A549 (cell line): ENCODE data around the gene CACNA1F. TPM values are rescaled to one million over a fixed set of nuclear protein-coding genes. Genes with fewer than 3 reads are reported as not detected.
A peak's percentile ranks its signal among the peaks of the same experiment; 100 is the strongest.

Source experiments
- ATAC-seq, 2 experiments: fragments of 200-7000 bp in 1 of 2; fragments of >200 bp in 1 of 2; cut with Nextera tagmentation in 1 of 2; cut with Tn5 transposase in 1 of 2; 3 replicates each; pipeline versions ENCODE4 v1.8.0 to v1.9.1; 2018 to 2020; ENCODE audit warnings: mild to moderate bottlenecking in 1 of 2, moderate library complexity in 1 of 2
- CTCF ChIA-PET: fragments of 300-600 bp; sonication (Branson Sonifier 250); formaldehyde crosslinking; extraction: SDS; loops from one replicate; lab custom pipeline; 2021; ENCODE audit warnings: antibody characterized with exemption, inconsistent platforms; lab: Yijun Ruan, JAX
- POLR2A ChIA-PET: fragments of 350-600 bp; formaldehyde crosslinking; extraction: SDS; loops from one replicate; lab custom pipeline; 2021; ENCODE audit warnings: antibody characterized with exemption, inconsistent platforms; lab: Yijun Ruan, JAX
- DNase-seq, 2 experiments: peaks; one replicate each; pipeline versions ENCODE4 v3.0.0 to v3.0.0-alpha.2; 2011 to 2016; ENCODE audit warnings: low read depth in 1 of 2, low spot score in 1 of 2
- FAIRE-seq: peaks from 2 replicates; lab custom pipeline; 2011; peaks lifted over from hg19 to GRCh38; lab: Jason Lieb, UNC
- H3K27ac ChIP-seq, 2 experiments: fragments of >200 bp; sonication (Bioruptor Twin); formaldehyde crosslinking; 3 replicates each; pipeline ENCODE4 v1.5.1; 2016 to 2017
- H3K4me1 ChIP-seq: fragments of >200 bp; sonication (Bioruptor Twin); formaldehyde crosslinking; 3 replicates; pipeline ENCODE4 v1.6.1; 2016
- H3K4me2 ChIP-seq: fragments of >200 bp; sonication (Bioruptor Twin); formaldehyde crosslinking; 3 replicates; pipeline ENCODE4 v1.6.1; 2016
- H3K4me3 ChIP-seq: fragments of >200 bp; sonication (Bioruptor Twin); formaldehyde crosslinking; 3 replicates; pipeline ENCODE4 v1.5.1; 2016
- H3K9me3 ChIP-seq: fragments of >200 bp; sonication (Bioruptor Twin); formaldehyde crosslinking; 3 replicates; pipeline ENCODE4 v1.6.1; 2016
- CEBPB ChIP-seq, 2 experiments: fragments of >200 bp in 1 of 2; sonication (Bioruptor Twin) in 1 of 2; formaldehyde crosslinking in 1 of 2; IDR thresholded peaks; 2 replicates each; pipeline ENCODE4 v1.6.1; 2012 to 2016
- EHMT2 ChIP-seq: fragments of 200-600 bp; sonication (generic); IDR thresholded peaks from 2 replicates; pipeline ENCODE4 v1.6.1; 2016; ENCODE audit warnings: antibody characterized with exemption, low read depth, mild to moderate bottlenecking, moderate library complexity
- ELK1 ChIP-seq: fragments of 150-350 bp; IDR thresholded peaks from 2 replicates; pipeline ENCODE4 v1.6.1; 2014; ENCODE audit warnings: low read depth, mild to moderate bottlenecking, low read length
- ESRRA ChIP-seq: fragments of 150-350 bp; IDR thresholded peaks from 2 replicates; pipeline ENCODE4 v1.6.1; 2014; ENCODE audit warnings: mild to moderate bottlenecking, low read length, borderline replicate concordance
- FOSL2 ChIP-seq, 2 experiments: fragments of 450-650 bp in 1 of 2; fragments of >200 bp in 1 of 2; sonication (Bioruptor Twin) in 1 of 2; formaldehyde crosslinking; IDR thresholded peaks; 2 replicates each; pipeline versions ENCODE4 v1.5.0 to v1.6.1; 2016 to 2020; ENCODE audit warnings: mild to moderate bottlenecking in 1 of 2, moderate library complexity in 1 of 2
- HES2 ChIP-seq: fragments of >200 bp; sonication (Bioruptor Twin); formaldehyde crosslinking; IDR thresholded peaks from 2 replicates; pipeline ENCODE4 v1.6.1; 2016
- HOXA7 ChIP-seq: fragments of 250-450 bp; sonication (Bioruptor Pico); IDR thresholded peaks from 2 replicates; pipeline ENCODE4 v1.5.0; 2020; ENCODE audit warnings: mild to moderate bottlenecking, moderate library complexity
- HOXB5 ChIP-seq: fragments of 250-450 bp; sonication (Bioruptor Pico); IDR thresholded peaks from 2 replicates; pipeline ENCODE4 v1.5.0; 2020; ENCODE audit warnings: mild to moderate bottlenecking, moderate library complexity
- JUN ChIP-seq, 2 experiments: fragments of >200 bp; sonication (Bioruptor Twin); formaldehyde crosslinking; IDR thresholded peaks; 2 replicates in 1 of 2; 3 replicates in 1 of 2; pipeline ENCODE4 v1.6.1; 2016 to 2017
- KDM1A ChIP-seq: fragments of 200-600 bp; sonication (generic); IDR thresholded peaks from 2 replicates; pipeline ENCODE4 v1.6.1; 2016; ENCODE audit warnings: low read depth, mild to moderate bottlenecking
- POLR2AphosphoS2 ChIP-seq: conservative IDR thresholded peaks from 2 replicates; pipeline ENCODE4 v1.6.1; 2012; ENCODE audit warnings: low read length, improper control_type of control experiment, inconsistent platforms
- RAD21 ChIP-seq, 2 experiments: fragments of >200 bp in 1 of 2; sonication (Bioruptor Twin) in 1 of 2; formaldehyde crosslinking in 1 of 2; IDR thresholded peaks in 1 of 2; conservative IDR thresholded peaks in 1 of 2; 2 replicates in 1 of 2; 3 replicates in 1 of 2; pipeline ENCODE4 v1.6.1; 2012 to 2018; ENCODE audit warnings: inconsistent platforms in 1 of 2
- RARB ChIP-seq: fragments of 250-450 bp; sonication (Bioruptor Pico); IDR thresholded peaks from 2 replicates; pipeline ENCODE4 v1.8.0; 2021; ENCODE audit warnings: mild to moderate bottlenecking, moderate library complexity
- RFX5 ChIP-seq: fragments of 450-650 bp; IDR thresholded peaks from 2 replicates; pipeline ENCODE4 v1.7.1; 2014; ENCODE audit warnings: antibody characterized with exemption, mild to moderate bottlenecking, moderate library complexity
- RNF2 ChIP-seq: fragments of 200-600 bp; sonication (generic); IDR thresholded peaks from 2 replicates; pipeline ENCODE4 v1.6.1; 2016; ENCODE audit warnings: low read depth, mild to moderate bottlenecking, antibody characterized with exemption, moderate library complexity, borderline replicate concordance
- ZNF302 ChIP-seq: fragments of 250-450 bp; sonication (Bioruptor Pico); IDR thresholded peaks from 2 replicates; pipeline ENCODE4 v1.9.0; 2021; ENCODE audit warnings: inconsistent platforms, mild to moderate bottlenecking, moderate library complexity
- ZSCAN20 ChIP-seq: fragments of 250-450 bp; sonication (Bioruptor Pico); IDR thresholded peaks from 2 replicates; pipeline ENCODE4 v1.8.0; 2022; ENCODE audit warnings: mild to moderate bottlenecking, moderate library complexity
- WGBS: methylation state at CpG from one replicate; pipeline ENCODE4 v1.1.6; 2017; ENCODE audit errors: missing lambda C conversion rate; 5-methylcytosine and 5-hydroxymethylcytosine counted together
- polyA minus RNA-seq: library from RNA; depleted of rRNA, polyadenylated mRNA; stranded (reverse); fragments of >200 nt; gene quantifications from 2 replicates; pipeline ENCODE4 v1.2.3, GENCODE V29; 2011; rRNA and poly(A)+ RNA removed
- polyA plus RNA-seq, 4 experiments: library from polyadenylated mRNA; depleted of rRNA in 3 of 4; stranded (reverse); fragments of >200 nt; fragmentation: RNase III in 1 of 4; extraction: RNeasy Plus Mini Kit Qiagen cat#74134 plus additional on column Dnase treatment in 1 of 4; gene quantifications; 2 replicates in 3 of 4; 3 replicates in 1 of 4; pipeline ENCODE4 v1.2.3, GENCODE V29; 2011 to 2017
- TF ChIP-seq, protein P1 (sequence below): fragments of 250-450 bp; sonication (Bioruptor Pico); IDR thresholded peaks from 2 replicates; pipeline ENCODE4 v1.5.0; 2020; ENCODE audit warnings: low read depth, mild to moderate bottlenecking, moderate library complexity
- TF ChIP-seq, protein P2 (sequence below): fragments of 200-600 bp; sonication (generic); IDR thresholded peaks from 2 replicates; pipeline ENCODE4 v1.6.1; 2016; ENCODE audit warnings: antibody characterized with exemption, mild to moderate bottlenecking, moderate library complexity
- TF ChIP-seq, protein P3 (sequence below): fragments of >200 bp; sonication (Bioruptor Twin); formaldehyde crosslinking; IDR thresholded peaks from 3 replicates; pipeline ENCODE4 v1.5.1; 2016

The CACNA1F gene
- not detected in 2 replicates for polyA plus RNA-seq (2011; rRNA removed)
- not detected in 2 replicates for polyA plus RNA-seq (2012; cell fraction: cytosol; rRNA removed)
- 0.01 TPM in 1 of 2 replicates, not detected in the other for polyA plus RNA-seq (2012; cell fraction: nucleus; rRNA removed)
- not detected in 3 replicates for polyA plus RNA-seq (2017; fragmentation: RNase III; extraction: RNeasy Plus Mini Kit Qiagen cat#74134 plus additional on column Dnase treatment)
- polyA minus RNA-seq, result not detected in 2 replicates

DNA sequence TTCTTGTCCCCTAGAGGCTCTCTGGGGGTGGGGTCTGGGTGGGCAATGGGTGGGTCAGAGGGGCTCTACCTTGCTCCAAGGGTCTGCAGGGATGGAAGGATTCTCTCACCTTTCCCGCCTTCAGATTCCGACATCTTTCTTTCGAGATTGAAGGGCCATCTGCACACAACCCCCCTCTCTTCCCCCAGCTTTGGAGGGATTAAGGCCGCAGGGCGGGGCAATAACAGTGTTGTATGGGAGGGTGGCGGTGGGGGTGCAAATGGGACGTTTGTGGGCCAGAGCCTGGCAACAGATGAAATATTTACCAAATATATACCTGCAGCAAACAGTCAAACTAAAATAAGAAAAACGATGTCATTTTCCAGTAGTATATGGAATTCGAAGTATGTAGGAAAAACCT, at the start of gene CACNA1F:
CACNA1F (minus strand) TSS at position 165 of the 400 bp plus-strand sequence; CDS start at position 134, 31 bp downstream.
- no peak for DNase-seq
- ChIA-PET POLR2A (no interaction called here), CTCF (no interaction called here)
- Histone ChIP-seq H3K4me2 (no peak within 1 kb of the TSS), H3K4me1 (0 out of 3 replicates have a peak, but pooled peaks cover 4% of the 10 kb centered on the region), H3K4me3 (no peak within 1 kb of the TSS), H3K27ac (no peak within 1 kb of the TSS), H3K9me3 (no peaks in the 10 kb centered on the region)
- 64% methylated on average over 9 of the region's 9 CpGs for WGBS
- no peak for TF ChIP-seq ZNF302
- TF ChIP-seq, protein P1, sequence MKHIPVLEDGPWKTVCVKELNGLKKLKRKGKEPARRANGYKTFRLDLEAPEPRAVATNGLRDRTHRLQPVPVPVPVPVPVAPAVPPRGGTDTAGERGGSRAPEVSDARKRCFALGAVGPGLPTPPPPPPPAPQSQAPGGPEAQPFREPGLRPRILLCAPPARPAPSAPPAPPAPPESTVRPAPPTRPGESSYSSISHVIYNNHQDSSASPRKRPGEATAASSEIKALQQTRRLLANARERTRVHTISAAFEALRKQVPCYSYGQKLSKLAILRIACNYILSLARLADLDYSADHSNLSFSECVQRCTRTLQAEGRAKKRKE (CRISPR knock-in tag), result no peak
- TF ChIP-seq ELK1, result no peak
- TF ChIP-seq RARB, result no peak
- no peak for TF ChIP-seq ESRRA
- TF ChIP-seq, protein P2, sequence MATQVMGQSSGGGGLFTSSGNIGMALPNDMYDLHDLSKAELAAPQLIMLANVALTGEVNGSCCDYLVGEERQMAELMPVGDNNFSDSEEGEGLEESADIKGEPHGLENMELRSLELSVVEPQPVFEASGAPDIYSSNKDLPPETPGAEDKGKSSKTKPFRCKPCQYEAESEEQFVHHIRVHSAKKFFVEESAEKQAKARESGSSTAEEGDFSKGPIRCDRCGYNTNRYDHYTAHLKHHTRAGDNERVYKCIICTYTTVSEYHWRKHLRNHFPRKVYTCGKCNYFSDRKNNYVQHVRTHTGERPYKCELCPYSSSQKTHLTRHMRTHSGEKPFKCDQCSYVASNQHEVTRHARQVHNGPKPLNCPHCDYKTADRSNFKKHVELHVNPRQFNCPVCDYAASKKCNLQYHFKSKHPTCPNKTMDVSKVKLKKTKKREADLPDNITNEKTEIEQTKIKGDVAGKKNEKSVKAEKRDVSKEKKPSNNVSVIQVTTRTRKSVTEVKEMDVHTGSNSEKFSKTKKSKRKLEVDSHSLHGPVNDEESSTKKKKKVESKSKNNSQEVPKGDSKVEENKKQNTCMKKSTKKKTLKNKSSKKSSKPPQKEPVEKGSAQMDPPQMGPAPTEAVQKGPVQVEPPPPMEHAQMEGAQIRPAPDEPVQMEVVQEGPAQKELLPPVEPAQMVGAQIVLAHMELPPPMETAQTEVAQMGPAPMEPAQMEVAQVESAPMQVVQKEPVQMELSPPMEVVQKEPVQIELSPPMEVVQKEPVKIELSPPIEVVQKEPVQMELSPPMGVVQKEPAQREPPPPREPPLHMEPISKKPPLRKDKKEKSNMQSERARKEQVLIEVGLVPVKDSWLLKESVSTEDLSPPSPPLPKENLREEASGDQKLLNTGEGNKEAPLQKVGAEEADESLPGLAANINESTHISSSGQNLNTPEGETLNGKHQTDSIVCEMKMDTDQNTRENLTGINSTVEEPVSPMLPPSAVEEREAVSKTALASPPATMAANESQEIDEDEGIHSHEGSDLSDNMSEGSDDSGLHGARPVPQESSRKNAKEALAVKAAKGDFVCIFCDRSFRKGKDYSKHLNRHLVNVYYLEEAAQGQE, result no peak
- TF ChIP-seq HOXB5 (CRISPR knock-in tag), result no peak
- TF ChIP-seq RNF2, result no peak
- TF ChIP-seq KDM1A, result no peak
- no peak for TF ChIP-seq ZSCAN20
- no peak for TF ChIP-seq FOSL2 (IDR thresholded peaks at IDR 0.05)
- TF ChIP-seq FOSL2 (CRISPR knock-in tag; IDR thresholded peaks at IDR 0.05), result no peak
- no peak for TF ChIP-seq POLR2AphosphoS2
- no peak for TF ChIP-seq EHMT2
- TF ChIP-seq HOXA7 (CRISPR knock-in tag), result no peak
- TF ChIP-seq HES2, result no peak
- TF ChIP-seq JUN (IDR thresholded peaks at IDR 0.05), result no peak
- no peak for TF ChIP-seq RAD21 (conservative IDR thresholded peaks at IDR 0.05 in 1 of 2, IDR thresholded peaks at IDR 0.05 in 1 of 2)
- no peak for ATAC-seq
- FAIRE-seq, result no peak

DNA sequence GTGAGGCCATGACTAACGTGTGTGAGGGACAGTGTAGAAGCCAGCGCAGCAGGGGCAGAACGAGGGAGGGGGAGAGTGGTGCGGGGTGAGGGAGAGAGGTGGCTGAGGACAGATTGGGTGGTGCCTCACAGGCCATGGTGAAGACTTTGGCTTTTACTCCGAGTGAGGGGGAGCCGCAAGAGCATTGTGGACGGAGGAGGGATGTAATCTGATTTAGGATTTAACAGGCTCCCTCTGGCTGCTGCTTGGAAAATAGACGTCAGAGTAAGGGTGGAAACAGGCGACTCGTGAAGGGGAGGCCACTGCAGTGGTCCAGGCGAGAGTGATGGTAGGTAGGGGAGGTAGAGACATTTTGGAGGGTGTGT, 49.5 kb upstream of the CACNA1F start:
- Histone ChIP-seq H3K4me2 (no peak overlapping the region), H3K9me3 (no peaks in the 10 kb centered on the region), H3K4me1 (no peaks in the 10 kb centered on the region), H3K4me3 (no peak overlapping the region), H3K27ac (no peak overlapping the region)
- POLR2A ChIA-PET, result no interaction called here
- CTCF ChIA-PET, result no interaction called here
- peak; percentile 87 to 91 for ATAC-seq
- 53% methylated on average over 11 of the region's 11 CpGs for WGBS
- FAIRE-seq, result no peak
- DNase-seq, result peak in 1 of 2 experiments; percentile 38
- TF ChIP-seq RAD21 (conservative IDR thresholded peaks at IDR 0.05 in 1 of 2, IDR thresholded peaks at IDR 0.05 in 1 of 2) (peak; percentile 10 to 11; a peak in 1 of 5 replicates), RFX5 (peak; percentile 73), CEBPB (IDR thresholded peaks at IDR 0.05) (no peak), JUN (IDR thresholded peaks at IDR 0.05) (no peak)
- TF ChIP-seq, protein P3, sequence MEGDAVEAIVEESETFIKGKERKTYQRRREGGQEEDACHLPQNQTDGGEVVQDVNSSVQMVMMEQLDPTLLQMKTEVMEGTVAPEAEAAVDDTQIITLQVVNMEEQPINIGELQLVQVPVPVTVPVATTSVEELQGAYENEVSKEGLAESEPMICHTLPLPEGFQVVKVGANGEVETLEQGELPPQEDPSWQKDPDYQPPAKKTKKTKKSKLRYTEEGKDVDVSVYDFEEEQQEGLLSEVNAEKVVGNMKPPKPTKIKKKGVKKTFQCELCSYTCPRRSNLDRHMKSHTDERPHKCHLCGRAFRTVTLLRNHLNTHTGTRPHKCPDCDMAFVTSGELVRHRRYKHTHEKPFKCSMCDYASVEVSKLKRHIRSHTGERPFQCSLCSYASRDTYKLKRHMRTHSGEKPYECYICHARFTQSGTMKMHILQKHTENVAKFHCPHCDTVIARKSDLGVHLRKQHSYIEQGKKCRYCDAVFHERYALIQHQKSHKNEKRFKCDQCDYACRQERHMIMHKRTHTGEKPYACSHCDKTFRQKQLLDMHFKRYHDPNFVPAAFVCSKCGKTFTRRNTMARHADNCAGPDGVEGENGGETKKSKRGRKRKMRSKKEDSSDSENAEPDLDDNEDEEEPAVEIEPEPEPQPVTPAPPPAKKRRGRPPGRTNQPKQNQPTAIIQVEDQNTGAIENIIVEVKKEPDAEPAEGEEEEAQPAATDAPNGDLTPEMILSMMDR, result 0 out of 3 replicates have a peak, but pooled peaks have one; percentile 13
